Measurements from ENCODE around the gene NR2E3.

GRCh38 chr15:71761649-71762048, 48.7 kb upstream of the NR2E3 start:
- no peak for TF ChIP-seq CTCF (IDR thresholded peaks at IDR 0.05)
- no peak for TF ChIP-seq ZFX (IDR thresholded peaks at IDR 0.05; ENCODE audit: borderline replicate concordance)
